ENCODE results near the gene PUM2.
"Not testable (repeated sequence)": the region's sequence is repeated elsewhere in the genome, so short reads cannot be mapped to it uniquely, and the experiment has no call there.

The PUM2 gene

GRCh38 chr2:20304411-20304810, 46.2 kb downstream of the PUM2 start:
- no peak overlapping the region for H3K4me3 ChIP-seq (ENCODE audit: low read length)
- no peak for TF ChIP-seq ZNF274 (IDR thresholded peaks at IDR 0.05; ENCODE audit: low read depth, low read length)

- no peak overlapping the region for H3K4me3 ChIP-seq (ENCODE audit: low read length)
- no peak for TF ChIP-seq ZNF274 (IDR thresholded peaks at IDR 0.05; ENCODE audit: low read depth, low read length)
Observed at GRCh38 chr2:20303966-20304365, 46.7 kb downstream of the PUM2 start.

GRCh38 chr2:20302019-20302418, 48.6 kb downstream of the PUM2 start:
- H3K4me3 ChIP-seq (ENCODE audit: low read length): no peak overlapping the region
- TF ChIP-seq ZNF274 (IDR thresholded peaks at IDR 0.05; ENCODE audit: low read depth, low read length): no peak

- TF ChIP-seq ZNF274 (IDR thresholded peaks at IDR 0.05; ENCODE audit: low read depth, low read length): no peak
- H3K4me3 ChIP-seq (ENCODE audit: low read length): no peak overlapping the region
Observed at GRCh38 chr2:20300656-20301055, 50.0 kb downstream of the PUM2 start.

- no peak for TF ChIP-seq ZNF274 (IDR thresholded peaks at IDR 0.05; ENCODE audit: low read depth, low read length)
- H3K4me3 ChIP-seq (ENCODE audit: low read length): no peak overlapping the region
Observed at GRCh38 chr2:20299113-20299512, 51.5 kb downstream of the PUM2 start.

GRCh38 chr2:20294231-20294630, 56.4 kb downstream of the PUM2 start:
- no peak for TF ChIP-seq ZNF274 (IDR thresholded peaks at IDR 0.05; ENCODE audit: low read depth, low read length)

GRCh38 chr2:20292984-20293383, 57.7 kb downstream of the PUM2 start:
- TF ChIP-seq ZNF274 (IDR thresholded peaks at IDR 0.05; ENCODE audit: low read depth, low read length): no peak
- no peak overlapping the region for H3K4me3 ChIP-seq (ENCODE audit: low read length)

More at GRCh38 chr2:20294231-20294630, 56.4 kb downstream of the PUM2 start:
- H3K4me3 ChIP-seq (ENCODE audit: low read length): no peak overlapping the region

- no peak for TF ChIP-seq ZNF274 (IDR thresholded peaks at IDR 0.05; ENCODE audit: low read depth, low read length)
- no peak overlapping the region for H3K4me3 ChIP-seq (ENCODE audit: low read length)
Observed at GRCh38 chr2:20291846-20292408, 58.7 kb downstream of the PUM2 start.

- no peak overlapping the region for H3K4me3 ChIP-seq (ENCODE audit: low read length)
- TF ChIP-seq ZNF274 (IDR thresholded peaks at IDR 0.05; ENCODE audit: low read depth, low read length): no peak
Observed at GRCh38 chr2:20291106-20291564, 59.5 kb downstream of the PUM2 start.

- TF ChIP-seq ZNF274 (IDR thresholded peaks at IDR 0.05; ENCODE audit: low read depth, low read length): no peak
Observed at GRCh38 chr2:20288642-20289340, 61.9 kb downstream of the PUM2 start.

GRCh38 chr2:20282916-20283592, 67.6 kb downstream of the PUM2 start:
- no peak overlapping the region for H3K4me3 ChIP-seq (ENCODE audit: low read length)
- no peak for TF ChIP-seq ZNF274 (IDR thresholded peaks at IDR 0.05; ENCODE audit: low read depth, low read length)

More at GRCh38 chr2:20288642-20289340, 61.9 kb downstream of the PUM2 start:
- no peak overlapping the region for H3K4me3 ChIP-seq (ENCODE audit: low read length)

- TF ChIP-seq ZNF274 (IDR thresholded peaks at IDR 0.05; ENCODE audit: low read depth, low read length): no peak
Observed at GRCh38 chr2:20281876-20282275, 68.8 kb downstream of the PUM2 start.

GRCh38 chr2:20273042-20273441, 77.6 kb downstream of the PUM2 start:
- no peak overlapping the region for H3K4me3 ChIP-seq (ENCODE audit: low read length)
- TF ChIP-seq ZNF274 (IDR thresholded peaks at IDR 0.05; ENCODE audit: low read depth, low read length): no peak

More at GRCh38 chr2:20281876-20282275, 68.8 kb downstream of the PUM2 start:
- no peak overlapping the region for H3K4me3 ChIP-seq (ENCODE audit: low read length)

- H3K4me3 ChIP-seq (ENCODE audit: low read length): not testable (repeated sequence)
Observed at GRCh38 chr2:20268317-20268716, 82.3 kb downstream of the PUM2 start.

GRCh38 chr2:20267529-20267928, 83.1 kb downstream of the PUM2 start:
- no peak overlapping the region for H3K4me3 ChIP-seq (ENCODE audit: low read length)
- no peak for TF ChIP-seq ZNF274 (IDR thresholded peaks at IDR 0.05; ENCODE audit: low read depth, low read length)

Measured in GM08714 (cell line).